GM19099 (cell line): Measurements from ENCODE around the gene ANTXR1.

Experiments used
- POLR2A ChIP-seq: IDR thresholded peaks from 3 replicates; pipeline ENCODE4 v1.6.1; 2011; ENCODE audit warnings: low read depth; ENCODE audit not compliant: insufficient read length; ENCODE audit errors: extremely low read depth

The ANTXR1 gene

GRCh38 chr2:69088466-69088865 is 75.5 kb downstream of the ANTXR1 start:
- TF ChIP-seq POLR2A, result no peak

- no peak for TF ChIP-seq POLR2A
These were observed 76.3 kb downstream of the ANTXR1 start for GRCh38 chr2:69089266-69089665.

- TF ChIP-seq POLR2A, result no peak
These were observed 77.0 kb downstream of the ANTXR1 start for GRCh38 chr2:69089998-69090397.

- TF ChIP-seq POLR2A, result no peak
These were observed 77.8 kb downstream of the ANTXR1 start for GRCh38 chr2:69090820-69091219.

GRCh38 chr2:69092857-69093256 is 79.9 kb downstream of the ANTXR1 start:
- TF ChIP-seq POLR2A, result no peak

- TF ChIP-seq POLR2A, result no peak
These were observed 82.3 kb downstream of the ANTXR1 start for GRCh38 chr2:69095305-69095704.

GRCh38 chr2:69096326-69097095 is 83.5 kb downstream of the ANTXR1 start:
- TF ChIP-seq POLR2A, result no peak

- TF ChIP-seq POLR2A, result no peak
These were observed 84.2 kb downstream of the ANTXR1 start for GRCh38 chr2:69097148-69097610.

GRCh38 chr2:69097891-69098655 is 85.1 kb downstream of the ANTXR1 start:
- TF ChIP-seq POLR2A, result no peak

- no peak for TF ChIP-seq POLR2A
These were observed 86.6 kb downstream of the ANTXR1 start for GRCh38 chr2:69099541-69099940.

- no peak for TF ChIP-seq POLR2A
These were observed 87.3 kb downstream of the ANTXR1 start for GRCh38 chr2:69100220-69100723.

GRCh38 chr2:69102041-69102593 is 89.1 kb downstream of the ANTXR1 start:
- no peak for TF ChIP-seq POLR2A

GRCh38 chr2:69103419-69103818 is 90.4 kb downstream of the ANTXR1 start:
- TF ChIP-seq POLR2A, result no peak

GRCh38 chr2:69104261-69104660 is 91.3 kb downstream of the ANTXR1 start:
- TF ChIP-seq POLR2A, result no peak

- no peak for TF ChIP-seq POLR2A
These were observed 96.3 kb downstream of the ANTXR1 start for GRCh38 chr2:69109255-69109654.
